Measurements from ENCODE around the gene ELMOD1. TPM values are rescaled to one million over a fixed set of nuclear protein-coding genes. Genes with fewer than 3 reads are reported as not detected.

ELMOD1 gene
- total RNA-seq, 6 donors from 2014 or later = 0.15 to 2.3 (median 0.81) TPM; not detected in 2

GRCh38 chr11:107683807-107684206 is 92.9 kb downstream of the ELMOD1 start:
- 95 to 96% methylated on average over 2 of the region's 2 CpGs for WGBS, 2 donors
- no peak overlapping the region for H3K27ac ChIP-seq
- no peaks in the 10 kb centered on the region for H3K36me3 ChIP-seq
- DNase-seq (no peak), ATAC-seq (ENCODE audit: low FRiP score in 2 of 2) (no peak)
- H3K27me3 ChIP-seq = no peaks in the 10 kb centered on the region
- peaks cover 0 to 7% (median 2%) of the 10 kb centered on the region in 4 donors for H3K4me1 ChIP-seq
- no peaks in the 10 kb centered on the region for H3K9me3 ChIP-seq
- no peak overlapping the region for H3K4me3 ChIP-seq
- TF ChIP-seq EP300 (IDR thresholded peaks at IDR 0.05) (no peak), POLR2AphosphoS5 (IDR thresholded peaks at IDR 0.05) (no peak), POLR2A (IDR thresholded peaks at IDR 0.05) (no peak)
- TF ChIP-seq, protein P1, sequence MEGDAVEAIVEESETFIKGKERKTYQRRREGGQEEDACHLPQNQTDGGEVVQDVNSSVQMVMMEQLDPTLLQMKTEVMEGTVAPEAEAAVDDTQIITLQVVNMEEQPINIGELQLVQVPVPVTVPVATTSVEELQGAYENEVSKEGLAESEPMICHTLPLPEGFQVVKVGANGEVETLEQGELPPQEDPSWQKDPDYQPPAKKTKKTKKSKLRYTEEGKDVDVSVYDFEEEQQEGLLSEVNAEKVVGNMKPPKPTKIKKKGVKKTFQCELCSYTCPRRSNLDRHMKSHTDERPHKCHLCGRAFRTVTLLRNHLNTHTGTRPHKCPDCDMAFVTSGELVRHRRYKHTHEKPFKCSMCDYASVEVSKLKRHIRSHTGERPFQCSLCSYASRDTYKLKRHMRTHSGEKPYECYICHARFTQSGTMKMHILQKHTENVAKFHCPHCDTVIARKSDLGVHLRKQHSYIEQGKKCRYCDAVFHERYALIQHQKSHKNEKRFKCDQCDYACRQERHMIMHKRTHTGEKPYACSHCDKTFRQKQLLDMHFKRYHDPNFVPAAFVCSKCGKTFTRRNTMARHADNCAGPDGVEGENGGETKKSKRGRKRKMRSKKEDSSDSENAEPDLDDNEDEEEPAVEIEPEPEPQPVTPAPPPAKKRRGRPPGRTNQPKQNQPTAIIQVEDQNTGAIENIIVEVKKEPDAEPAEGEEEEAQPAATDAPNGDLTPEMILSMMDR (IDR thresholded peaks at IDR 0.05) = peak in 3 of 6 experiments; percentile 15 to 38 (median 30)

DNA sequence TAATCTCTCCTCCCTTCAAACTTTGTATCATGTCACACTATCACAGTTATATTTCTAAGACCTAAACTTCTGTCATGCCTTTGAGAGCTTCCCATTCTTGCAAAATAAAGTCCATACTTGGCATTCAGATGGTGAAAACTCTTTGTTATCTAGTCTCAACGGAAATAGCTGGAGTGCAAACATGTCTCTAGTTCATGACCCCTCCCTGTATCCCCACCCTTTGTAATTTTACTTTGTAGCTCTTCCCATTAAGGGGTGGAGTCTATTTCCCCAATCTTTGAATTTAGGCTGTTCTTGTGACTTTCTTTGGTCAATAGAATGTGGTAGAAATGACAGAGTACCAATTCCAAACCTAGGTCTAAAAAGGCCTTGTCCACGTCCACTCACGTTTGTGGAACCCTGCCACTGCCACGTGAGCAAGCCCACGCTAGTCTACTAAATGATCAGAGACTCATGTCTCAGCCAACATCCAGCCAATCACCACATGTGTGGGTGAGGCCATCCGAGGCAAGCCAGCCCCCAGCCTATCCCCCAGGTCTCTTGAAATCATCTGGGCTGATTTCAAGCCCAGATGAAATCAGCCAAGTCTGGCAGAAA is 97.5 kb downstream of the ELMOD1 start:
- Histone ChIP-seq H3K4me3 (no peak overlapping the region), H3K27ac (no peak overlapping the region), H3K9me3 (no peaks in the 10 kb centered on the region), H3K4me1 (peaks cover 0 to 15% (median 6%) of the 10 kb centered on the region in 4 donors), H3K36me3 (no peaks in the 10 kb centered on the region), H3K27me3 (no peaks in the 10 kb centered on the region)
- TF ChIP-seq POLR2AphosphoS5 (IDR thresholded peaks at IDR 0.05) (no peak), POLR2A (IDR thresholded peaks at IDR 0.05) (no peak), EP300 (IDR thresholded peaks at IDR 0.05) (no peak)
- TF ChIP-seq, protein P1 (IDR thresholded peaks at IDR 0.05) = no peak
- ATAC-seq (ENCODE audit: low FRiP score in 2 of 2) (peak in 1 of 2 donors; percentile 28), DNase-seq (no peak)
- 76 to 78% methylated on average over 6 of the region's 6 CpGs for WGBS, 2 donors

DNA sequence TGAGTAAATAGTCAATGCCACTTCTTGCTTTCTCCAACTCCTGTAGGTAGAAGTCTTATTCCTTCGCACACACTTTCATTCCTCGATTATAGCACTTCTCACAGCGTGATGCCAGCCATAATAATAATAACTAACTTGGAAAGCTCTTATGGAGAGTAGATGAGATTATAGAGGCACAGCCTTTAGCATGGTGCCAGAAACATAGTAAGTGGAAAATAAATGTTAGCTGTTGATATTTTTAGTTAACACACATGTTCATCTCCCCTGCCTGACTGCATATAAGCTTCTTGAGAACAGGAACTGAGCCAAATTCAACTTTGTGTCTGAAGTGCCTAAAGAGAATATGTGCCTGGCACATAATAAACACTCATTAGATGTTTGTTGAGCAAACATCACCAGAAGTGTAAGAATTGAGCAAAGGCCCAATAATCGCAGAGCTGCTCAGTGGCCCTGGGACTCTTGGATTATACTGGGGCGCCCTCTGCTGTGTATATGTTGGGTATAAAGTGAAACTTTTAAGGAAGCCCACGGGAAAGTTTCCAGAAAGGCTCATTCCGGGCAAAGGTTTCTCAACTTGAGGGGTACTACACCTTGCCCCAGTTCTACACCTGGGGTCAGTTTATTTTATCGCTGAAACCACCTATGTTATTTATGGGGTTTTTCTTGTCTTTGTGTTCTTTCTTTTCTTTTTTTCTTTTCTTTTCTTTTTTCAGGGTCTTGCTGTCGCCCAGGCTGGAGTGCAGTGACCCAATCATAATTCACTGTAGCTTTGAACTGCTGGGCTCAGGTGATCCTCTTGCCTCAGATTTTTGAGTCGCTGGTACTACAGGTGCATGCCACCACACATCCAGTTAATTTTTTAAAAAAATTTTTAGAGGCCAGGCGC is 98.6 kb downstream of the ELMOD1 start:
- TF ChIP-seq, protein P1 (IDR thresholded peaks at IDR 0.05) = peak in 5 of 6 experiments; percentile 32 to 74 (median 68)
- TF ChIP-seq POLR2AphosphoS5 (IDR thresholded peaks at IDR 0.05) (no peak), POLR2A (IDR thresholded peaks at IDR 0.05) (no peak)
- WGBS, 2 donors = 41% methylated on average over 11 of the region's 11 CpGs
- no peaks in the 10 kb centered on the region for H3K36me3 ChIP-seq

DNA sequence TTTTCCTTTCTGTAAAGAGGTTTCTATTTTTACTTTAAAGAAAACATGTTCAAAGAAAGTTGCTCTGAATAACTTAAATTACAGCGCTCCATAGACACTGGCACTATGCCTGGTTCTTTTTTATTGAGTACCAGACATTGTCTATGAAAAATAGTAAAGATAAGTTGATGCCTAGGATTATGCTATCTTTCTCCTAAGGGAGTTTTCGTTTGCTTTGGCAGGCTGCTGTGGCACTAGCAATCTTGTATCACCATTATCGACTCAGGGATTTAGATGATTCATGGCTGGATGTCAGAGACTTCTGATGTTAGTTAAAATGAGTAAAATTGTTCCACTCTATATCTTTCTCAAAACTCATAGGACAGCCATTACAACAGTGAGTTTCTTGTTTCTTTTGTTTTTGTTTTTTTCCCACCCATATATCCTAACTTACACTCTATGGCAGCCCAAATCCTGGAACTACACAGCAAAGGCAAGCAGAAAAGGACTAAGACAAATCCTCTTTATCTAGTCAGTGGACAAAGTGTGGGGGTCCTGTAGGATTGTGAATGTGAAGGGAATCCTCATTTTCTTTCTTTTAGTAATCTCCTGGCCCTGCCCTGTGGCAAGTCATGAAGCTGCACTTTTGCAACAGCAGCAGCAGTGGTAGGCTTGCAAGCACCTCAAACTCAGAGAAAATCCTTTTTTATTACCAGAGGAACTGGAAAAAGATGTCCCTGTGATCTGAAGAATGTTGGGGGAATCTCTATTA is 100.2 kb downstream of the ELMOD1 start:
- DNase-seq = no peak
- Histone ChIP-seq H3K27ac (no peak overlapping the region), H3K27me3 (no peaks in the 10 kb centered on the region), H3K9me3 (no peaks in the 10 kb centered on the region), H3K36me3 (no peaks in the 10 kb centered on the region), H3K4me3 (no peak overlapping the region), H3K4me1 (peaks cover 0 to 15% (median 6%) of the 10 kb centered on the region in 4 donors)
- no peak for ATAC-seq (ENCODE audit: low FRiP score in 2 of 2)
- no peak for TF ChIP-seq POLR2A (IDR thresholded peaks at IDR 0.05)
- no peak for TF ChIP-seq POLR2AphosphoS5 (IDR thresholded peaks at IDR 0.05)
- no peak for TF ChIP-seq EP300 (IDR thresholded peaks at IDR 0.05)
- TF ChIP-seq, protein P1 (IDR thresholded peaks at IDR 0.05) = no peak
- WGBS, 2 donors = 58 to 59% methylated on average over 3 of the region's 3 CpGs

More for the DNA sequence above, 98.6 kb downstream of the ELMOD1 start:
- DNase-seq = peak in 1 of 2 donors; percentile 86
- Histone ChIP-seq H3K4me1 (peaks cover 0 to 15% (median 6%) of the 10 kb centered on the region in 4 donors), H3K9me3 (no peaks in the 10 kb centered on the region), H3K27ac (no peak overlapping the region), H3K27me3 (no peaks in the 10 kb centered on the region), H3K4me3 (no peak overlapping the region)
- ATAC-seq (ENCODE audit: low FRiP score in 2 of 2) = peak; percentile 92 to 95
